NOMO-1 (cell line): ENCODE measurements around the gene STRA8.

Experiments used
- DNase-seq, 2 experiments: peaks; one replicate each; lab custom pipeline; 2025; ENCODE audit not compliant: unreplicated experiment in 2 of 2; lab: John Stamatoyannopoulos, UW

Gene STRA8

GRCh38 chr7:135235841-135236240, 2.2 kb downstream of the STRA8 start:
- no peak for DNase-seq

GRCh38 chr7:135236727-135237126, 3.1 kb downstream of the STRA8 start:
- DNase-seq: no peak

DNA sequence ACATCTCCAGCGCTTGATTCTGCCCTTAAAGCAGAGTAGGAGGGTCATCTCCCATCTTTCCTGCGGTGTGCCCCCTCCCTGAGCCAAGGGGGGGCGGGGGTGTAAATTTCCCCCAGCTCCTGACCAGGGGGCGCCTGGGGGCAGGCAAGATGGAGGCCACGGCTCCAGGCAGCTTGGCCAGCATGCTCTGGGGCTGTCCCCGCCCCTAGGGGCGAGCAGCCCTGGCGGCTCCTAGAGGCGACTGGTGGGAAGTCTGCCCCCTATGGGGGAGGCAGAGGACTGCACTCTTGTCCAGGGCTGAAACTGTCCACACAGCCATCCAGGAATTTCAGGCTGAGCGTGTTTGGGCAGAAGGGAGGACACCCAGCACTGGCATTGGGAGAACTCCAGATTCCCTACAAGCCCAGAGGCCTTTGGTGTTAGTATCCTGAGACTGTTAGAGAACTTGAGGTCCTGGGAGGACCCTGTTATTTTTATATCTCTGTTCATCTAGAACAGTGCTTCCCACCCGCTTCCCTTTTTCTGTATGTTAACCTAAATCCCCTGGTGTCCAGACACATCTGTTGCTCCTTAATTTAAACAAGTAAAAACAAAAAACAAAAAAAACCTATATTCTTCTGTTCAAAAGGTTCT, 4.6 kb downstream of the STRA8 start:
- no peak for DNase-seq

DNA sequence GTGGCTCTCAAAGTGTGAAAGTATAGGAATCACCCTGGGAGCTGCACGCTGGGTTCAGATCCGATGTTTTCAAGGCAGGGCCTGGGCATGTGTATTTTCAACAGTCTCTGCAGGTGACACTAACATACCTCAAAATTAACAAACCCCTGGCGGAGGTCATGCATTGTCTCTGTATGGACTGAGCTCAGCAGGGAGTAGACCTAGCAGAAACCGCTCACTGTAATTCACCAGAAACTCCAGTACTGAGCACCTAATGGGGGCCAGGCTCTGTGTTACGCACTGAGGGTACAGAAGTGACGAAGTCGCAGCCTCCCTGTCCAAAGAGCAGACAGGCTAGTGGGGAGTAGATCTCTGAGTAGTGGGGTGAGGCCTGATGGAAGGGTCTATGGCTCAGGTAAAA, 5.6 kb downstream of the STRA8 start:
- no peak for DNase-seq

- no peak for DNase-seq
These were observed 6.8 kb downstream of the STRA8 start for GRCh38 chr7:135240441-135240840.

DNA sequence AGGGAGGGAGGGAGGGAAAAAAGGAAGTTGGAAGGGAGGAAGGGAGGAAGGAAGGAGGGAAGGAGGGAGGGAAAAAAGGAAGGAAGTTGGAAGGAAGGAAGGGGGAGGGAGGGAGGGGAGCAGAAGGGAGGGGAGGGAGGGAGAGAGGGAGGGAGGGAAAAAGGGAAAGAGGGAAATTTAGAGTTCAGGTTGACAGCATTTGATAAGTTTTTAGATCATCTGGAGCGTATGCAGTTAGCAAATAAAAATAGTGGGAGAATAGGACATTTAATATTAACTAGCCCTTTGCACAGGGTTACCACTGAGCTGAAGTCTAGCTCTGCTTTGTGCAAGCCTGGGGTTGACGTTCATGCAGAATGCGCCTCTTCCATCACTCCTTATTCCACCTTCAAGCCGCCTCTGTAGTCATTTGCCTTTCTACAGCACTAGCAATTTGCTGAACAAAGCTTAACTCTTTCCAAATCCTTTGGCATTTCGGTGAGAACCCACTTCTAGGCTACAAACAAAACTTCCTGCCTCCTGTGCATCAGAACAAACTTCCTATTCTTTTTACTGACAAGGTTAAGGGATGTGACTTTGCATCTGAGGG, 8.6 kb downstream of the STRA8 start:
- DNase-seq: no peak

- no peak for DNase-seq
These were observed 11.9 kb downstream of the STRA8 start for GRCh38 chr7:135245226-135246190.

DNA sequence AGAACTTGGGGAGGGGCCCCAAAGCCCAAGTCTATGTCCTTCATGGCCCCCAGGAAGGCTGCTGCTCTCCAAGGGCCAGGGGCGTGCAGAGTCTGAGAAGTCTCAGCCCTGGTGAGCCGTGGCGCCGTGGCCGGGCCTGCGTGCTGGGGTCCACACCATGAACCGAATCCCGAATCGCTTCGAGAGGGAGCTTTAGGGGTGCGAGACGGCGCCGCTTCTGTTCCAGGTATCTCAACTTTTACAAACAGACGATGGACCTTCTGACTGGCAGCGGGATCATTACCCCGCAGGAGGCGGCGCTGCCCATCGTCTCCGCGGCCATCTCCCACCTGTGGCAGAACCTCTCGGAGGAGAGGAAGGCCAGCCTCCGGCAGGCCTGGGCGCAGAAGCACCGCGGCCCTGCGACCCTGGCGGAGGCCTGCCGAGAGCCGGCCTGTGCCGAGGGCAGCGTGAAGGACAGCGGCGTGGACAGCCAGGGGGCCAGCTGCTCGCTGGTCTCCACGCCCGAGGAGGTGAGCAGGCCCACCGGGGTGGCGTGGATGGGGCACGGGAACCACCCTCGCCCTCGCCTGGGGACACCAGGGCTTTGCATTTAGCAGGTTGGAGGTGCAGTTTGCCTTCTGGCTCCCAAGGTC, 12.7 kb downstream of the STRA8 start:
- DNase-seq: no peak

DNA sequence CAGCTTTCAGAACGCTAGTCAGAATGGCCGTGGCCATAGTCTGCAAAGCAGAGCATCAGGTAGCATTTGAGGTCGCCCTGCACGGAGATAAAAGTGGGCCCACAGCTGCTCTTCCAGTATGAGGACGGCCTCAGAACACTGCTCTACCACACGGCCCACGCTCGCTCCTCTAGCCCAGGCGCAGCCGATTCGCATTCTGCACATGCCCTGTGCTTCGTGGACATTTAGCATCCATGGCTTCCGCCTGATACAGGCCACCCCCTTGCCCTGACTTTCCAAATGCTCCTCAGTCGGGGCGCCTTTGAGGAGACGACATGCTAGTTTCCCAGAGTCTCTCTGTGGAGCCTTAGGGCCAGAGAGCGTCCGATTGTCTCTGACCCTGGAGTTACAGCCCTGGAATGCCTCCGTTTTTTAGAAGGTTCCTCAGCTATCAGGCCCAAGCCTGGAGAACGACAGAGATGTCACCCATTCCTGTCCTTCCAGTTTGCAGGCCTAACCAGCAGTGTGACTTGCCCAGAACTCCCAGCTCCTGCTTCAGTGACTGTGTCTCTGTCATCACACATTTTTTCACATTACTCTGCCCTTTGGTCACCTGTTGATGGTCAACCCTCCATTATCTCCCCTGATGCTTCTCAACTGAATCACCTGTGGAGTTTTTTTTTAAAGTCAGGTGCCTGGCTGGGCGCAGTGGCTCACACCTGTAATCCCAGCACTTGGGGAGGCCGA, 14.3 kb downstream of the STRA8 start:
- DNase-seq: no peak

GRCh38 chr7:135248546-135248945, 14.9 kb downstream of the STRA8 start:
- DNase-seq: no peak

DNA sequence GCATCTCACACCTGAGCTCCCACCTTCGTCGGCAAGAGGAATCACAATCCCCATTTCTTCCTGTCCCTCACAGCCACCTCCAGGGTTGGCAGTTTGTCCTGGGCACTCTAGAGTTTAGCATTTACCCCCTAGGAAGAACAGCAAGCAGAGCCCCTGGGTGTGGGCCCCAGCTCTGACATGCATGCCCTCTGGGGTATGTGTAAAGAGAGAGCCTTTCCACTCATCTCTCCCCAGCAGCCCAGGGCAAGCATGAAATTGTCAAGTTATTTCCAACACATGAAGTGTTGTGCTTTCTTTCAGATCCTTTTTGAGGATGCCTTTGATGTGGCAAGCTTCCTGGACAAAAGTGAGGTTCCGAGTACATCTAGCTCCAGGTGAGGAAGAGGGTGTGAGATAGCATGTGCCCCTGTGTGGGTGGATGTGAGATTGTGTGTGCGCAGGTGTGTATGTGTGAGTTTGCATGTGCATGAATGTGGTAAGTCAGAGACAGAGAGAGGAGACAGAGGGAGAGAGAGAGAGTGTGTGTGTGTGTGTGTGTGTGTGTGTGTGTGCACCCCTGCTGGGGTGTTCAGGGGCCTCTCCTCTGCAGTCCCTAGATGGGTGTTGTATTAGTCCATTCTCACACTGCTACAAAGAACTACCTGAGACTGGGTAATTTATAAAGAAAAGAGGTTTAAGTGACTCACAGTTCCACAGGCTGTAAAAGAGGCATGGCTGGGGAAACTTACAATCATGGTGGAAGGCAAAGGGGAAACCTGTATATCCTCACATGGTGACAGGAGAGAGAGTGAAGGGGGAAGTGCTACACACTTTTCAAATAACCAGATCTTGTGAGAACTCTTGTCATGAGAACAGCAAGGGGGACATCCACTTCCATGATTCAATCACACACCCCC, 18.1 kb downstream of the STRA8 start:
- no peak for DNase-seq

DNA sequence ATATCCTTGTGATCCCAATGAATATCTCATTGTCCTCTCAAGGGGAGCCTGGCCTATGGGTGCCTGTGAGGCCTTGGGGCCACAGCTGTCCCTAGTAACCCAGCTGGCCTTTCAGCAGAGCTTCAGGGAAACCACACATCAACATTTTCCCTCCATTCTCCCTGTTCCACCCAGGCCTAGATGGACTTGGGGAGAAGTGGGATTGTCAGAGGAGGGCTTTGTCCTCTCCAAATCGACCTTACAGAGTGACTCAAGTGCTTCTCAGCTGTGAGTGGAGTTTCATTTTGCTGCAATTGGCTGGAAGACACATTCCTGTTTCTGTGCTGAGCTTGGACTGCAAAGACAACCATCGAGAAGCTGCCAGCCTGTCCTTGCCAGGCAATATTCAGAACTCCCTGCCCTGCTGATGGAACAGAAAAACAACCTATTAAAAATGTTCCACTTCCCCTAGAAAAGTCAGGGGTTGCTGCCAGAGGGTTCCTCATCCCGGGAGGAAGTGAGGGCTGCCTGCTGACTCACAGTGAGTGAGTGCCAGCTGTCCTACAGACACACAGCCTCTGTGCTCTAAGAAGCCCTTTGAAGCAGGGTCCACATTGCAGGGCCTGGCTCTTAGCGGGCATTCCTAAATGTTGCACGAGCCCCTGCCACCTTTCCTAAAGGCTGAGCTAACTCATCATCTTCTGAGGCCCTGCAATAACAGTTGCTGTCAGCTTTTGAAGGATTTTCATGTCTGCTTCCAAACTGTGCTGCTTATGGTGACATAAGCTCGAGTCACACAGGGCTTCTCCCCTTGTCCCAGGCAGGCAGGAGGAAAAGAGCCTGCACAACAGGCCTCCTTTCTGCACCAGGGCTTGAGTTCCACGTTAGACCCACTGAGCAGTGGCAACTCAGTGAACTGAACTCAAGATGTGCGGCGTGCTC, 20.5 kb downstream of the STRA8 start:
- DNase-seq: peak in 1 of 2 experiments; percentile 0

DNA sequence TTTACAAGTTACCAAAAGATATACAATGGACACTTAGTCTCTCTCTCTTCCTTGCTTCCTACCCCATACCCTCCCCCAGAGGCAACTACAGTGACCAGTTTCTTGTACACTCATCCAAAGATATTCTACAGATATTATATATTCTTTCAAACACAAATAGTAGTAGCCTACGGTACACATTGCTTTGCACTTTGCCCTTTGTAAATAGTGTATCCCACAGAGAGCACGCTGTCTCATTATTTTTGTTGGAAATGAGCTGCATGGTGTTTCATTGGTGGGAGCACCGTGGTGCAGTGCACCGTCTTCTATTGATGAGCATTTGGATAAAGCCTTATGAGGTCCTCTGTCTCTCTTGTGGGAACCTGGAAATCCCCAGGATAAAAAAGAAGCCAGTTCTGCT, 24.2 kb downstream of the STRA8 start:
- DNase-seq: no peak

DNA sequence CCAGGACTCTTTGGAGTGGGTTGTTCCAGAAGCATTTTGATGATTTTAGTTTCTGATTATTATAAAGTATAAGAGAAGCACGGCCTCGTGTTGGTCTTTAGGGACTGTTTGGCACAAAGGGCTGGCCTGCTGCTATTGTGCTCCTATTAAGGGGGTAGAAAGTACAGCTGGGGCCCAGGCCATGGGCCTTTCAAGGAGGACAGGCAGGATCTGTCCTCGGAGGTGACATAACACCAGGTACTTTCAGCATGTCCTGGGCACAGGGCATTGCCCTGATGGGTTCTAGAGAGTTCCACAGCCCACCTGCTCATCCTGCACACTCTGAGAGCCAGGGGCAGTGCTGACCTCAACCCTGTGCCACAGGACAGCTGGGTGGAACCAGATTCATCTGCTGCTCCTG, 24.9 kb downstream of the STRA8 start:
- DNase-seq: no peak

DNA sequence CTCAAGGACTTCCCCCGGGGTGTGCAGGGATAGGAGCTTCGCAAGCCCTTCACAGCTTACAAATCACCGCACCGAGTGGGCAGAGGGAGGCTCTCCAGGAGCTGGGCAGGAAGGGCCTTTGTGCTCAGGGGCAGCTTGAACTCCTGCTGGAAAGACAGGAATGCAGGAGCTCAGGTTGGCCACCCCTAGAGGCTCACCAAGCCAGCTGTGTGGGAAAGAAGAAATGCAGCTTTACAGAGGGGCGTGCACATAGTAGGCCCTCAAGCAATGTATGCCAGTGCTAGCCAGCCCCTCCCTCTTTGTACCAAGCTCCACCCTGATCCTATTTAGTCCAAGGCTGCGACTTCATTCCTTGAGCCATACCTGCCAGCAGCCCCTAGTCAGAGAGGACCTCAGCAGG, 26.1 kb downstream of the STRA8 start:
- no peak for DNase-seq

DNA sequence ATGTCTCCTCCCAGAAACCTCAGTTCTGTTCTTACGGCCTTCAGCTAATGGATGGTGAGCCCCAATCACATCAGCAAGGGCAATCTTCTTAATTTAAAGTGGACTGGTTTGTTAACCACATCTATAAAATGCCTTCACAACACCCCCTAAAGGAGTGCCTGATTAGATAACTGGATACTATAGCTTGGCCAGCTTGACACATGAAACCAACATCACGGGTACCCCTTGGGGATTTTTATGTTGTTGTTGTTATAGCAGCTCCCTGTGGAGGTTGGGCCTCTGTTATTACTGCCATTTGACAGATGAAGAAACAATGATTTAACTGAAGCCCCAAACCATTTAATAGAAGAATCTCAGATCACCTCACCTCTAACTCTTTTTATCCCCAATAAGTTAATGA, 26.8 kb downstream of the STRA8 start:
- no peak for DNase-seq

- no peak for DNase-seq
These were observed 27.5 kb downstream of the STRA8 start for GRCh38 chr7:135260930-135261721.
